K562 (cell line): ENCODE data around the gene KCTD17. TPM values are rescaled to one million over a fixed set of nuclear protein-coding genes. Genes with fewer than 3 reads are reported as not detected.

Experiments used
- CHD2 ChIP-seq: IDR thresholded peaks from 2 replicates; pipeline ENCODE4 v1.6.1; 2011; ENCODE audit warnings: low read depth, low read length
- CHD4 ChIP-seq: fragments of 200-600 bp; sonication (generic); IDR thresholded peaks from 3 replicates; pipeline ENCODE4 v1.6.1; 2012; ENCODE audit warnings: low read depth, mild to moderate bottlenecking, mixed read lengths, low read length, inconsistent platforms; ENCODE audit not compliant: insufficient read depth, insufficient replicate concordance, poor library complexity, severe bottlenecking
- DEAF1 ChIP-seq: fragments of 450-650 bp; formaldehyde crosslinking; IDR thresholded peaks from 2 replicates; pipeline ENCODE4 v1.4.0; 2020; ENCODE audit warnings: mild to moderate bottlenecking, moderate library complexity
- RFX1 ChIP-seq: fragments of 450-650 bp; IDR thresholded peaks from 2 replicates; pipeline ENCODE4 v1.6.1; 2016; ENCODE audit warnings: mild to moderate bottlenecking, moderate library complexity
- USF2 ChIP-seq: sonication (generic); formaldehyde crosslinking; IDR thresholded peaks from 2 replicates; pipeline ENCODE4 v1.5.0; 2020; ENCODE audit warnings: missing genetic modification reagents
- XRCC4 ChIP-seq: IDR thresholded peaks from one replicate; pipeline ENCODE4 v1.6.1; 2011; ENCODE audit not compliant: insufficient read depth, insufficient read length; ENCODE audit errors: extremely low read depth
- ZFP1 ChIP-seq: fragments of 450-650 bp; formaldehyde crosslinking; IDR thresholded peaks from 2 replicates; pipeline ENCODE4 v1.4.0; 2020; ENCODE audit warnings: mild to moderate bottlenecking, mixed read lengths
- ZNF217 ChIP-seq: sonication (generic); formaldehyde crosslinking; IDR thresholded peaks from 2 replicates; pipeline ENCODE4 v1.8.0; 2022; ENCODE audit warnings: mild to moderate bottlenecking, missing genetic modification reagents
- ZNF764 ChIP-seq: fragments of 250-450 bp; sonication (Bioruptor Pico); IDR thresholded peaks from 2 replicates; pipeline ENCODE4 v1.4.0; 2020; ENCODE audit warnings: low read depth, mild to moderate bottlenecking, moderate library complexity
- polyA plus RNA-seq, 8 experiments: library from polyadenylated mRNA; depleted of rRNA in 4 of 8; stranded (reverse) in 5 of 8; unstranded in 3 of 8; fragments of >200 nt; fragmentation: Nextera tagmentation in 2 of 8; fragmentation: Illumina TruSeq in 1 of 8; extraction: Ambion mirVana in 2 of 8; extraction: Trizol in 1 of 8; gene quantifications; 2 replicates each; pipeline versions ENCODE4 v1.2.1 to v1.2.3, GENCODE V29; 2011 to 2014; ENCODE audit warnings: inconsistent platforms in 1 of 8, missing spikeins in 1 of 8
- total RNA-seq, 7 experiments: library from RNA; depleted of rRNA in 6 of 7; stranded (reverse); fragments of >200 nt in 6 of 7; fragmentation: Illumina TruSeq in 2 of 7; extraction: Trizol in 2 of 7; gene quantifications; 2 replicates each; pipeline versions ENCODE4 v1.2.1 to v1.2.3, GENCODE V29; 2011 to 2021; ENCODE audit warnings: low replicate concordance in 1 of 7

KCTD17 gene
- total and polyA plus RNA-seq, 9 of the 15 experiments (the other 6 are each of a cell fraction or from before 2014, with no cell fraction given), result 0.22 to 0.90 (median 0.49) TPM; not detected in 2

GRCh38 chr22:37050913-37051312 lies 629 bp upstream of the KCTD17 start (continued):
- TF ChIP-seq XRCC4 (no peak), RFX1 (no peak), CHD4 (no peak), ZFP1 (CRISPR knock-in tag) (no peak), CHD2 (no peak), USF2 (CRISPR knock-in tag) (no peak), DEAF1 (CRISPR knock-in tag) (no peak), ZNF217 (no peak), ZNF764 (CRISPR knock-in tag) (no peak)
- TF ChIP-seq, all 486 proteins: peak for 0
